ENCODE measurements around the gene ATP8B3.

GRCh38 chr19:1763648-1764639 is 48.1 kb downstream of the ATP8B3 start:
- TF ChIP-seq REST (IDR thresholded peaks at IDR 0.05; ENCODE audit: insufficient read depth in 1 of 2, low read depth in 2 of 2, low read length in 2 of 2) (no peak), TAF1 (IDR thresholded peaks at IDR 0.05; ENCODE audit: borderline replicate concordance, insufficient read depth, low read length) (no peak)
